OCI-LY1 (cell line): ENCODE data around the gene MYH16.

Experiments
- EZH2 ChIP-seq: fragments of 200-600 bp; sonication (generic), shearing (Covaris generic); IDR thresholded peaks from 2 replicates; pipeline ENCODE4 v1.8.0; 2017; ENCODE audit warnings: borderline replicate concordance, mixed run types, mild to moderate bottlenecking, antibody characterized with exemption, low read length, moderate library complexity, mixed read lengths
- TF ChIP-seq, protein P1 (sequence below): fragments of 200-600 bp; sonication (generic), shearing (Covaris generic); IDR thresholded peaks from 2 replicates; pipeline ENCODE4 v1.5.1; 2017; ENCODE audit warnings: mild to moderate bottlenecking, antibody characterized with exemption, low read length, moderate library complexity, mixed read lengths

DNA sequence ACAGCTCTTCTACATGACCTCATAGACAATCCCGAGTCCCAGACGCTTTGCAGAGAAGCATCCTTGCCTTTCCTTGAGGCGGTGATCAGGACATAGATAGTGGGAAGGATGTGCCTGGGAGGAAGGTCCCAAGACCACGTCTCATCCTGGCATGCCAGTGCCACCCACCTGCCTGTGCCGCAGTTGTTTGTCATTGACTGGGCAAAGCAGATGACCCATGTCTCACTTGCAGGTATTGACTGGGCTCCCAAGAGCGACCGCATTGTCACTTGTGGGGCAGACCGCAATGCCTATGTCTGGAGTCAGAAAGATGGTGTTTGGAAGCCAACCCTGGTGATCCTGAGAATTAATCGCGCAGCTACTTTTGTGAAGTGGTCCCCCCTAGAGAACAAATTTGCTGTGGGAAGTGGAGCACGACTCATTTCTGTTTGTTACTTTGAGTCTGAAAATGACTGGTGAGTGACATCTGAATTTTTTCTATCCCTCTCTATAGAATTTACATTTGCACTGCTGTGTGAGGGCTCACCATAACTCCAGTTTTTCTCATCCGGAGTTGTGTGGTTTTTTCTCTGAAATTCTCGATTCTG, 71.5 kb downstream of the MYH16 start:
- TF ChIP-seq, protein P1, sequence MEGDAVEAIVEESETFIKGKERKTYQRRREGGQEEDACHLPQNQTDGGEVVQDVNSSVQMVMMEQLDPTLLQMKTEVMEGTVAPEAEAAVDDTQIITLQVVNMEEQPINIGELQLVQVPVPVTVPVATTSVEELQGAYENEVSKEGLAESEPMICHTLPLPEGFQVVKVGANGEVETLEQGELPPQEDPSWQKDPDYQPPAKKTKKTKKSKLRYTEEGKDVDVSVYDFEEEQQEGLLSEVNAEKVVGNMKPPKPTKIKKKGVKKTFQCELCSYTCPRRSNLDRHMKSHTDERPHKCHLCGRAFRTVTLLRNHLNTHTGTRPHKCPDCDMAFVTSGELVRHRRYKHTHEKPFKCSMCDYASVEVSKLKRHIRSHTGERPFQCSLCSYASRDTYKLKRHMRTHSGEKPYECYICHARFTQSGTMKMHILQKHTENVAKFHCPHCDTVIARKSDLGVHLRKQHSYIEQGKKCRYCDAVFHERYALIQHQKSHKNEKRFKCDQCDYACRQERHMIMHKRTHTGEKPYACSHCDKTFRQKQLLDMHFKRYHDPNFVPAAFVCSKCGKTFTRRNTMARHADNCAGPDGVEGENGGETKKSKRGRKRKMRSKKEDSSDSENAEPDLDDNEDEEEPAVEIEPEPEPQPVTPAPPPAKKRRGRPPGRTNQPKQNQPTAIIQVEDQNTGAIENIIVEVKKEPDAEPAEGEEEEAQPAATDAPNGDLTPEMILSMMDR, result no peak
- no peak for TF ChIP-seq EZH2
